SK-N-SH treated with all-trans-retinoic acid at 6 μM for 48 hours (cell line): ENCODE data around the gene KCNC2.

Experiments used
- BACH2 ChIP-seq: fragments of 250-450 bp; sonication (Bioruptor Pico); IDR thresholded peaks from 2 replicates; pipeline ENCODE4 v1.9.0; 2021; ENCODE audit warnings: mild to moderate bottlenecking, borderline replicate concordance
- CSDC2 ChIP-seq: fragments of 250-450 bp; sonication (Bioruptor Pico); IDR thresholded peaks from 2 replicates; pipeline ENCODE4 v1.5.0; 2020; ENCODE audit warnings: mild to moderate bottlenecking, moderate library complexity

GRCh38 chr12:75007133-75007532 lies 202.5 kb downstream of the KCNC2 start:
- TF ChIP-seq BACH2 (CRISPR knock-in tag) (no peak), CSDC2 (no peak)
